Stomach smooth muscle (tissue), 2 donors: Measurements from ENCODE around the gene ARHGEF28.

Source experiments
- H3K27ac ChIP-seq: one replicate; pipeline ENCODE4 v1.7.0; 2013; ENCODE audit warnings: mild to moderate bottlenecking, low read length, inconsistent platforms
- H3K27me3 ChIP-seq, 2 donors: one replicate each; pipeline ENCODE4 v1.7.0; 2013; ENCODE audit warnings: low read length in 2 of 2; ENCODE audit not compliant: insufficient read depth in 2 of 2, control insufficient read depth in 1 of 2
- H3K36me3 ChIP-seq, 2 donors: one replicate each; pipeline ENCODE4 v1.7.0; 2013; ENCODE audit warnings: low read length in 2 of 2; ENCODE audit not compliant: control insufficient read depth in 2 of 2, insufficient read depth in 2 of 2
- H3K4me1 ChIP-seq: one replicate; pipeline ENCODE4 v1.7.0; 2013; ENCODE audit warnings: low read length; ENCODE audit not compliant: control insufficient read depth, insufficient read depth
- H3K4me3 ChIP-seq, 2 donors: one replicate each; pipeline ENCODE4 v1.7.0; 2013; ENCODE audit warnings: low read length in 2 of 2
- H3K9ac ChIP-seq, 2 donors: one replicate each; pipeline ENCODE4 v1.7.0; 2013; ENCODE audit warnings: low read length in 2 of 2, mild to moderate bottlenecking in 1 of 2
- H3K9me3 ChIP-seq, 2 donors: one replicate each; pipeline ENCODE4 v1.7.0; 2013; ENCODE audit warnings: low read length in 2 of 2; ENCODE audit not compliant: control insufficient read depth in 2 of 2
- donor health status: healthy.
- donor health status: Pancreatic carcinoma.

ARHGEF28 gene, protein sequence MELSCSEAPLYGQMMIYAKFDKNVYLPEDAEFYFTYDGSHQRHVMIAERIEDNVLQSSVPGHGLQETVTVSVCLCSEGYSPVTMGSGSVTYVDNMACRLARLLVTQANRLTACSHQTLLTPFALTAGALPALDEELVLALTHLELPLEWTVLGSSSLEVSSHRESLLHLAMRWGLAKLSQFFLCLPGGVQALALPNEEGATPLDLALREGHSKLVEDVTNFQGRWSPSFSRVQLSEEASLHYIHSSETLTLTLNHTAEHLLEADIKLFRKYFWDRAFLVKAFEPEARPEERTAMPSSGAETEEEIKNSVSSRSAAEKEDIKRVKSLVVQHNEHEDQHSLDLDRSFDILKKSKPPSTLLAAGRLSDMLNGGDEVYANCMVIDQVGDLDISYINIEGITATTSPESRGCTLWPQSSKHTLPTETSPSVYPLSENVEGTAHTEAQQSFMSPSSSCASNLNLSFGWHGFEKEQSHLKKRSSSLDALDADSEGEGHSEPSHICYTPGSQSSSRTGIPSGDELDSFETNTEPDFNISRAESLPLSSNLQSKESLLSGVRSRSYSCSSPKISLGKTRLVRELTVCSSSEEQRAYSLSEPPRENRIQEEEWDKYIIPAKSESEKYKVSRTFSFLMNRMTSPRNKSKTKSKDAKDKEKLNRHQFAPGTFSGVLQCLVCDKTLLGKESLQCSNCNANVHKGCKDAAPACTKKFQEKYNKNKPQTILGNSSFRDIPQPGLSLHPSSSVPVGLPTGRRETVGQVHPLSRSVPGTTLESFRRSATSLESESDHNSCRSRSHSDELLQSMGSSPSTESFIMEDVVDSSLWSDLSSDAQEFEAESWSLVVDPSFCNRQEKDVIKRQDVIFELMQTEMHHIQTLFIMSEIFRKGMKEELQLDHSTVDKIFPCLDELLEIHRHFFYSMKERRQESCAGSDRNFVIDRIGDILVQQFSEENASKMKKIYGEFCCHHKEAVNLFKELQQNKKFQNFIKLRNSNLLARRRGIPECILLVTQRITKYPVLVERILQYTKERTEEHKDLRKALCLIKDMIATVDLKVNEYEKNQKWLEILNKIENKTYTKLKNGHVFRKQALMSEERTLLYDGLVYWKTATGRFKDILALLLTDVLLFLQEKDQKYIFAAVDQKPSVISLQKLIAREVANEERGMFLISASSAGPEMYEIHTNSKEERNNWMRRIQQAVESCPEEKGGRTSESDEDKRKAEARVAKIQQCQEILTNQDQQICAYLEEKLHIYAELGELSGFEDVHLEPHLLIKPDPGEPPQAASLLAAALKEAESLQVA (N-terminal part only)

GRCh38 chr5:73625944-73626811, at the start of gene ARHGEF28:
Gene ARHGEF28, plus strand, starts transcription at chr5:73626196. Its CDS starts 58,656 bp downstream, at chr5:73684852.
- Histone ChIP-seq H3K27ac (peak within 1 kb of the TSS; percentile 55), H3K27me3 (no peaks in the 10 kb centered on the region), H3K4me3 (peak within 1 kb of the TSS; percentile 78 to 85), H3K36me3 (no peaks in the 10 kb centered on the region), H3K9ac (peak within 1 kb of the TSS; percentile 40 to 58), H3K4me1 (peaks cover 9% of the 10 kb centered on the region), H3K9me3 (no peaks in the 10 kb centered on the region)

DNA sequence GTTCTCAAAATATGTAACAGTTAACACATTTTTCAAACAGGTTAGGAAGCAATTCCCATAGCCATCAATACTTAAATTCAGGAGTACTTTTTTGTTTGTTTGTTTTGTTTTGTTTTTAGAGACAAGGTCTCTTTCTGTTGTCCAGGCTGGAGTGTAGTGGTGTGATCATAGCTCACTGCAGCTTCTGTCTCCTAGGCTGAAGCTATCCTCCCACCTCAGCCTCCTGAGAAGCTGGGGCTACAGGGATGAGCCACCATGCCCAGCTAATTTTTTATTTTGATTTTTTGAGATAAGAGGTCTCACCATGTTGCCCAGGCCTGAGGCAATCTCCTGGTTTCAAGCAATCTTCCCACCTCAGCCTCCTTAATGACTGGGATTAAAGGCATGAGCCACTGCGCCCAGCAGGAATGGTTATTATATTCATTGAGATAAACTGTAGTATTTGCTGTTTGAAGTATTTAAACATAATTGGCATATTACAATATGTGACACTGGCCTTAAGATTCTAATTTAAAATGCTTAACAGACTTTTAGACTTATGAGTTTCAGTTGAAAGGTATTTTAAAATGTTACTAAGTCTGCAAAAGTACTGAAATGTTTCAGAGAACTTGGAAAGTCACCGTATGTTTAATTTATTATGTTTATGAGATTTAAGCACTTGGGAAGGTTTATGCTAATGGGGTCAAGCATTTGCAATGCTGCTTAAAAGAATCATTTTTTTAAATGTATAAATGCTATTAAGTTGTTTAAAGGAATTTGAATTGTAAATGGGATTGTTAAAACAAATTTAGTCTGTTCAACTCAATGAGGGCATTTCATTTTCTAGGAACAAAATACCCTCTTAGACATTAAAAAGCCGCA, 43.5 kb upstream of the ARHGEF28 start:
- H3K27me3 ChIP-seq = no peaks in the 10 kb centered on the region
- H3K36me3 ChIP-seq = peaks cover 11 to 24% of the 10 kb centered on the region in 2 donors
- no peaks in the 10 kb centered on the region for H3K4me1 ChIP-seq
- no peak overlapping the region for H3K9ac ChIP-seq
- H3K27ac ChIP-seq = no peak overlapping the region
- no peaks in the 10 kb centered on the region for H3K9me3 ChIP-seq
- no peak overlapping the region for H3K4me3 ChIP-seq

DNA sequence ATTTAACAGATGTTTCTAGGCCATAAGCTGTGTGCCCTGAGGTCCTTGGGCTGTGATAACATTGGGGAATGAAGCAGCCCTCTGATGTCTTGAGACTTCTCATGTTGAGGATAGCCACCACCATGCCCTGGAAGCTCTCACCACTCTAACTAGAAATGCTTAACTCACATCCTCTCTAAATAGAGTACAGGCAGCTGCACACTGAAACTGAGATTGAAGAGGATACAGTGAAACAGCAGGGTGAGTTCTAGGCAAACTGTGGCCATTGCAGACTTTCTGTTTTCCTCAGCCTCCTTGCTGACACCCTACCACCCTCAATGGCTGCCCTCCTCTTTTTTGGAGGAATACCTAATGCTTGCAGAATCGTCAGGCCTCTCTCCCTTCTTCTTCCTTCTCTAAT, 38.1 kb upstream of the ARHGEF28 start:
- no peak overlapping the region for H3K27ac ChIP-seq
- H3K36me3 ChIP-seq = peaks cover 0 to 2% of the 10 kb centered on the region in 2 donors
- no peak overlapping the region for H3K4me3 ChIP-seq
- H3K27me3 ChIP-seq = no peaks in the 10 kb centered on the region
- H3K9ac ChIP-seq = no peak overlapping the region
- no peaks in the 10 kb centered on the region for H3K9me3 ChIP-seq
- H3K4me1 ChIP-seq = no peaks in the 10 kb centered on the region

GRCh38 chr5:73591102-73591695, 34.8 kb upstream of the ARHGEF28 start:
- Histone ChIP-seq H3K27ac (no peak overlapping the region), H3K36me3 (peaks cover 0 to 2% of the 10 kb centered on the region in 2 donors), H3K27me3 (no peaks in the 10 kb centered on the region), H3K9me3 (no peaks in the 10 kb centered on the region), H3K9ac (no peak overlapping the region), H3K4me1 (no peaks in the 10 kb centered on the region), H3K4me3 (no peak overlapping the region)

DNA sequence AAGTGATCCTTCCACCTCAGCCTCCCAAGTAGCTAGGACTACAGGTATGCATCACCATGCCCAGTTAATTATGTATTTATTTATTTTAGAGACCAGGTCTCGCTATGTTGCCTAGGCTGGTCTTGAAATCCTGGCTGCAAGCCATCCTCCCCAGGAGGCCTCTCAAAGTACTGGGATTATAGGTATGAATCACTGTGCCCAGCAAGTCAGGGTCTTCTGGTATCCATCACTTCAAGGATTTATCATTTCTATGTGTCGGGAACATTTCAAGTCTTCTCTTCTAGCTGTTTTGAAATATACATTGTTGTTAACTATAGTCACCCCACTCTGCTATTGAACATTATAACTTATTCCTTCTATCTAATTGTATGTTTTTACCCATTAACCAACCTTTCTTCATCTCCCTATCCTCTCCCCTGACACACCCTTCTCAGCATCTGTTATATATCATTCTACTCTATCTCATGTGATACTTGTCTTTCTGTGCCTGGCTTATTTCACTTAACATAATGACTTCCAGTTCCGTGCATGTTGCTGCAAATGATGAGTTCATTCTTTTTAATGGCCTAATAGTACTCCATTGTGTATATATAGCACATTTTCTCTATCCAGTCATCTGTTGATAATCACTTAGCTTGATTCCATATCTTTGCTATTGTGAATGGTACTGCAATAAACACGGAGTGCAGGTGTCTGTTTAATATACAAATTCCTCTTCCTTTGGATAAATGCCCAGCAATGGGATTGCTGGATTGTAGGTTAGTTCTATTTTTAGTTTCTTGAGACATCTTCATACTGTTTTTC, 34.1 kb upstream of the ARHGEF28 start:
- H3K4me3 ChIP-seq = no peak overlapping the region
- H3K36me3 ChIP-seq = no peaks in the 10 kb centered on the region
- no peaks in the 10 kb centered on the region for H3K4me1 ChIP-seq
- H3K9me3 ChIP-seq = no peaks in the 10 kb centered on the region
- H3K9ac ChIP-seq = no peak overlapping the region
- no peak overlapping the region for H3K27ac ChIP-seq
- H3K27me3 ChIP-seq = no peaks in the 10 kb centered on the region

DNA sequence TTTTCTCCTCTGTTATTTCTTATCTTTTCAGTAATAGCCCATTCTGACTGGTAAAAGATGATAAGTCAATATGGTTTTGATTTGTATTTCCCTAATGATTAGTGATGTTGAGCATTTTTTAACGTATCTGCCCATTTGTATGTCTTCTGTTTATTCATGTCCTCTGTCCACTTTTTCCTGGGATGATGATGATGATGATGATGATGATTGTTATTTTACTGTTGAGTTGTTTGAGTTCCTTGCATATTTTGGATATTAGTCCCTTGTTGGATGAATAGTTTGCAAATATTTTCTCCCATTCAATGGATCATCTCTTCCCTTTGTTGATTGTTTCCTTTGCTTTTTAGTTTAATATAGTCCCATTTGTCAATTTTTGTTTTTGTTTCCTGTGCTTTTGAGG, 33.4 kb upstream of the ARHGEF28 start:
- Histone ChIP-seq H3K4me3 (no peak overlapping the region), H3K36me3 (no peaks in the 10 kb centered on the region), H3K4me1 (no peaks in the 10 kb centered on the region)

GRCh38 chr5:73596705-73597328, 29.2 kb upstream of the ARHGEF28 start:
- H3K27ac ChIP-seq = no peak overlapping the region
- no peaks in the 10 kb centered on the region for H3K4me1 ChIP-seq
- no peak overlapping the region for H3K4me3 ChIP-seq
- no peaks in the 10 kb centered on the region for H3K27me3 ChIP-seq
- no peaks in the 10 kb centered on the region for H3K9me3 ChIP-seq
- no peaks in the 10 kb centered on the region for H3K36me3 ChIP-seq
- no peak overlapping the region for H3K9ac ChIP-seq

More for the DNA sequence above, 33.4 kb upstream of the ARHGEF28 start:
- Histone ChIP-seq H3K9ac (no peak overlapping the region), H3K9me3 (no peaks in the 10 kb centered on the region), H3K27ac (no peak overlapping the region), H3K27me3 (no peaks in the 10 kb centered on the region)

DNA sequence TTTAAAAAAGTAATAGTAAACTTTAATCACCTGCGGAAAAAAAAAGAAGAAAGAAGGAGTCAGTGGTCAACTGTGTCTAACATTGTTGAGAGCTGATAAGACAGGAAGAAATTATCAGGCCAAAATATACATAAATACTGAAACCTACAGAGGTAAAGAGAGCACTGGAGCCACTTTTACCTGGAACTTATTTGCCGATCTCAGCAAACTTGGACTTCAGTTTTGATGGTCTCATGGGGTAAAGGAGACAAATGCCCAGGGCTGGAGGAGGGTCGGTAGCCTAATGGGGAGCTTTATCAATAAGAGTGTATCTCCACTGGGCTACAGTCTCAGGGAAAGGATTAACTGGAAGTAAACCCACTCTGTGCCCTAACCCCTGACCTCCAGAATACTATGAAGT, 26.6 kb upstream of the ARHGEF28 start:
- no peak overlapping the region for H3K9ac ChIP-seq
- no peak overlapping the region for H3K27ac ChIP-seq
- no peaks in the 10 kb centered on the region for H3K4me1 ChIP-seq
- no peaks in the 10 kb centered on the region for H3K36me3 ChIP-seq
- H3K27me3 ChIP-seq = no peaks in the 10 kb centered on the region
- no peaks in the 10 kb centered on the region for H3K9me3 ChIP-seq
- H3K4me3 ChIP-seq = no peak overlapping the region
